BE2C (cell line): ENCODE data around the gene CKMT1B.
"Not testable (repeated sequence)": the region's sequence is repeated elsewhere in the genome, so short reads cannot be mapped to it uniquely, and the experiment has no call there.

ENCODE experiments used
- DNase-seq: peaks from one replicate; pipeline ENCODE4 v3.0.0-alpha.2; 2020
- H3K27me3 ChIP-seq: fragments of 250-450 bp; sonication (Bioruptor Pico); 2 replicates; pipeline ENCODE4 v1.5.1; 2020; ENCODE audit warnings: mild to moderate bottlenecking
- H3K36me3 ChIP-seq: fragments of 250-450 bp; sonication (Bioruptor Pico); 2 replicates; pipeline ENCODE4 v1.5.1; 2020; ENCODE audit warnings: mild to moderate bottlenecking
- H3K4me1 ChIP-seq: fragments of 250-450 bp; sonication (Bioruptor Pico); 2 replicates; pipeline ENCODE4 v1.5.1; 2020
- H3K4me3 ChIP-seq: 2 replicates; pipeline ENCODE4 v1.5.1; 2011; ENCODE audit warnings: low read depth, low read length
- H3K9me3 ChIP-seq: fragments of 250-450 bp; sonication (Bioruptor Pico); 2 replicates; pipeline ENCODE4 v1.5.1; 2020
- CTCF ChIP-seq: IDR thresholded peaks from 2 replicates; pipeline ENCODE4 v1.5.1; 2012; ENCODE audit warnings: mild to moderate bottlenecking, low read depth, low read length

CKMT1B gene

DNA sequence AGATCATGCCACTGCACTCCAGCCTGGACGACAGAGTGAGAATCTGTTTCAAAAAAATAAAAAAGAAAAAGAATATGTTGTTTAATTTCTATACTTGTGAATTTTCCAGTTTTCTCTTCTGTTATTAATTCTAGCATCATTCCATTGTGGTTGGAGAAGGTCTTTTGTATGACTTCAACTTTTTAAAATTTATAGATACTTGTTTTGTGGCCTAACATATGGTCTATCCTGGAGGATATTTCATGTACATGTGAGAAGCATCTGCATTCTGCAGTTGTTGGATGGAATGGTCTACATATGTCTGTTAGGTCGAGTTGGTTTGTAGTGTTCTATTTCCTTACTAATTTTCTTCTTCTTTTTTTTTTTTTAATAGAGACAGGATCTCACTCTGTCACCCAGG is 40.8 kb upstream of the CKMT1B start:
- Histone ChIP-seq H3K9me3 (no peaks in the 10 kb centered on the region), H3K4me3 (no peak overlapping the region), H3K27me3 (no peaks in the 10 kb centered on the region), H3K4me1 (no peaks in the 10 kb centered on the region), H3K36me3 (peaks cover 4% of the 10 kb centered on the region)
- TF ChIP-seq CTCF, result no peak
- no peak for DNase-seq

GRCh38 chr15:43562753-43563152 is 31.1 kb upstream of the CKMT1B start:
- H3K4me1 ChIP-seq, H3K4me3 ChIP-seq, H3K36me3 ChIP-seq, H3K9me3 ChIP-seq, H3K27me3 ChIP-seq, DNase-seq: not testable (repeated sequence)

GRCh38 chr15:43563793-43564192 is 30.0 kb upstream of the CKMT1B start:
- H3K9me3 ChIP-seq, DNase-seq, H3K4me1 ChIP-seq, H3K4me3 ChIP-seq, H3K27me3 ChIP-seq, H3K36me3 ChIP-seq: not testable (repeated sequence)

DNA sequence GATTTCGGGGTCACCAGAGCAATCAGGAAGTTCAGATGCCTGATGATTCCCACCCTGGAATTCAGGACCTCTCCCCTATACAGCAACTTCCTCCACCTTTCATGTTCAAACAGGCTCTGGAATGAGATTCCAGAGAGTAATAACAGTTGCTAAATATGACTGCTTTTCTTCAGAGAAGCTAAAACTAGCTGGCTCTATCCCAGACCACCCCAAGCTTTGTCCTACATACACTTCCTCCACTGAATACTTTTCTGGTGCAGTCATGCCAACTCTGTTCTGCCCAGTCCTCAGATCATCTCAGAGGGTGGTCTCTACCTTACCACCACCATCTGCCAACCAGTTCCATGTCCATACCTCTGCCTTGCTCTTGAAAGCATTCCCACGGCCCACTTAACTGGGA is 27.2 kb upstream of the CKMT1B start:
- H3K27me3 ChIP-seq, DNase-seq, H3K4me3 ChIP-seq, H3K9me3 ChIP-seq, H3K36me3 ChIP-seq, H3K4me1 ChIP-seq: not testable (repeated sequence)

DNA sequence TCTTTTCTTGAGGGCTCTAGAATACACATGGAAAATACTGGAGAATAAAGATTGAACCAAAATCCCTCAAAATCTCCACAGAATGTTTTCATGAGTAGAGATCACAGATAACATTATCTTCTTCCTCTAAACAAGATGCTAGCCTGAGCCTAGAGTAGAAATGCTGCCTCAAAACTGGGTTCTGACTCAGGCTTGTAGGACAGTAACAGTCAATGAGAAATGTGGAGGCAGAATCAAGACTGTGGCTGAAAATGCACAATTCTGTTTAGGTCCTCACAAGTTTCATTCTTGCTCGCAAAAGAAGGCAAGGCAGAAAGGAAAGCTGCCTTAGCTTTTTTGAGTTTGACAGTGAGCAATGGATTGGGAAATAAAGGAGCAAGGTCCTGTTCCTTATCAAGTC is 19.2 kb upstream of the CKMT1B start:
- H3K9me3 ChIP-seq, H3K27me3 ChIP-seq, DNase-seq, H3K36me3 ChIP-seq, H3K4me3 ChIP-seq, H3K4me1 ChIP-seq: not testable (repeated sequence)

DNA sequence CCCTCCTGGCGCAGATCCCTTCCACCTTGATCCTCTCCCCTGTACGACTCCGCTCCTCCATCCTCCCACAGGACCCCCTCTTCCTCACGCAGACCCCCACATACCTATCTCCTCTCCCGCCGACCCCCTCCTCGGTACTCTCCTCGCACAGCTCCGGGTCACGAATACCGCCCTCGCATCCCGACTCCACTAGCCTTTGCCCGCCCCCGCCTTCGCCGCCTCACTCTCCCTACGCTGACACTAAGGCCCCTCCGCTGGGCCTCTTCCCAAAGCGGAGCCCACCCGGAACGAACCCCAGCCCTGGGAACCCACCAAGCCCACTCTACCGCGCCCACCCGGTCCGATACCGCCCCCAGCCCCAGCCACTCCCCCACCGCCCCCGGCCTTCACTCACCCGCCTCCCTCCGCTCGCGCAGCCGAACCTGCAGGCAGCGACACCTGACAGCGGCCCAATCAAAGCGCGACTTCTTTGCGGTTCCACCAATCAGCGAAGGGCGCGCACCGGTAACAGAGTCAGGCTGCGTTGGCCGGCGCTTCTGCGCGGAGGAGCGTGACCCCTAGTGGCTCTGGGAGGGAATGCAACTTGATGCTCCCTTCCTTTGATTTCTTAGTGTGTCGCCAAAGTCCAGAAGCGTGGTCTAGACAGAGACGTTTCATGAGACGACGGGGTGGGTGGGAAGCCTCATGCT is 3.9 kb upstream of the CKMT1B start, which contains the start of gene PPIP5K1:
PPIP5K1 (minus strand) TSS at position 431 of the 689 bp plus-strand sequence. CDS start 5,704 bp downstream, outside the sequence.
- H3K27me3 ChIP-seq, H3K36me3 ChIP-seq, H3K9me3 ChIP-seq, DNase-seq, H3K4me1 ChIP-seq, H3K4me3 ChIP-seq: not testable (repeated sequence)

GRCh38 chr15:43592841-43593240 is 986 bp upstream of the CKMT1B start:
- DNase-seq, H3K4me3 ChIP-seq, H3K36me3 ChIP-seq: not testable (repeated sequence)

DNA sequence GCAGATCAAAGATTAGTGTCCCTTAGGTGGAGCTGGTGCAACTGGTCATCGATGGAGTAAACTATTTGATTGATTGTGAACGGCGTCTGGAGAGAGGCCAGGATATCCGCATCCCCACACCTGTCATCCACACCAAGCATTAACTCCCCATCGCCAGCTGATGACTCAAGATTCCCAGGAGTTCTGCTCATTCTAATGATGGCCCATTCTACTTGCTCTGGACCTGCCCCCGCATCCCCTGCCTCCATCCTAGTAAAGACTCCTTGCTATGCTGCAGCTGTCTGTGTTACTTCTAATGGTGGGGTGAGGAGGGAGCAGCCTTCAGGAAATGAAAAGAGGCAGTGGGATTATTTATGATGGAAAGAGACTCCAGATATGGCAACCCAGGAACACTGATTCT is 5.3 kb downstream of the CKMT1B start:
- H3K4me1 ChIP-seq, result peaks cover 13% of the 10 kb centered on the region
- H3K36me3 ChIP-seq, H3K27me3 ChIP-seq, H3K9me3 ChIP-seq, DNase-seq, H3K4me3 ChIP-seq: not testable (repeated sequence)

More at GRCh38 chr15:43592841-43593240, 986 bp upstream of the CKMT1B start:
- not testable (repeated sequence) for H3K4me1 ChIP-seq, H3K27me3 ChIP-seq, H3K9me3 ChIP-seq

- not testable (repeated sequence) for H3K36me3 ChIP-seq, H3K4me3 ChIP-seq, H3K9me3 ChIP-seq, DNase-seq, H3K27me3 ChIP-seq
- H3K4me1 ChIP-seq, result peaks cover 13% of the 10 kb centered on the region
Observed at GRCh38 chr15:43600200-43600599, 6.4 kb downstream of the CKMT1B start.

GRCh38 chr15:43602233-43602632 is 8.4 kb downstream of the CKMT1B start:
- peaks cover 13% of the 10 kb centered on the region for H3K4me1 ChIP-seq
- H3K4me3 ChIP-seq, H3K27me3 ChIP-seq, H3K9me3 ChIP-seq, H3K36me3 ChIP-seq: not testable (repeated sequence)
- DNase-seq, result peak; percentile 88

DNA sequence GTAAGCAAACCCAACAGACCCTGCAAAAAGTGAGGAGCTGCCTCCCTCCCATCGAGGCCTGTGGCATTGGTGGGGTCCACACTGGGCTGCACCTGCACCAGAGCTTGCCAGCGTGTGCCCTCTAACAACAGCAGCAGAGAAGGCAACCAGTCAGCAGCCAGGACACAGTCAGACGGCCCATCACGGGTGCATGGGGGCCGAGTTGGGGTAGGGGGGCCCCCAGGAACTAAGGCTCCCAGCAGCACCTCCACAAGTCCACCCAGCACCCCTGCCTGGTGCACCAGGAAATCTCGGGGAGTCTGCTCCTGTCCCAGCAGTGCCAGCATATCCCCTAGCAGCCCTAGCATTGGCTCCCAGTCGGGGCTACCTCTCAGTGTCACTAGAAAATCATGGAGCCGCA is 23.9 kb downstream of the CKMT1B start:
- H3K27me3 ChIP-seq, DNase-seq, H3K36me3 ChIP-seq, H3K4me1 ChIP-seq, H3K4me3 ChIP-seq, H3K9me3 ChIP-seq: not testable (repeated sequence)

DNA sequence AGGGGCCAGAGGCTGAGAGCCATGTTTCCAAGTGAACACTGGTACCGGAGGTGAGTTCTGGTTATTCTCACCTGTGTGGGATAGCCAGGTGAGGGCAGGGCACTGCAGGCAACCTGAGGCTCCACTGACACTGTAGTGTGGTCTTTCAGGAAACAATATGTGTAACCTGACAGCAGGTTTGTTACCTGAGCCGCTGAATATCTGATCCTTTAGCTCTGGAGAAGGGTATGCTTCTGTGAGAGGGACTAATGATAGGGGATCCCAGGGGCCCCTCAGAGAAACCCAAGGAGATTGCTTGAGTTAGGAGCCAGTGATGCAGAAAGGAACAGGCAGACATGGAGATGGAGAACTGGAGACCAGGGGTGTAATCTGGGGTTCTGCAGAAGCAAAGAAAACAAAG is 24.9 kb downstream of the CKMT1B start, which contains the start of gene STRC:
STRC (minus strand) TSS at position 101 of the 400 bp plus-strand sequence; CDS start at position 23, 78 bp downstream.
- H3K36me3 ChIP-seq, H3K4me3 ChIP-seq, H3K4me1 ChIP-seq, DNase-seq, H3K9me3 ChIP-seq, H3K27me3 ChIP-seq: not testable (repeated sequence)

- not testable (repeated sequence) for H3K9me3 ChIP-seq, H3K36me3 ChIP-seq, DNase-seq, H3K4me3 ChIP-seq, H3K4me1 ChIP-seq, H3K27me3 ChIP-seq
Observed at GRCh38 chr15:43622068-43622799, 28.4 kb downstream of the CKMT1B start.
